ENCODE measurements around the gene BICRA.
A peak's percentile ranks its signal among the peaks of the same experiment; 100 is the strongest.

Gene BICRA

DNA sequence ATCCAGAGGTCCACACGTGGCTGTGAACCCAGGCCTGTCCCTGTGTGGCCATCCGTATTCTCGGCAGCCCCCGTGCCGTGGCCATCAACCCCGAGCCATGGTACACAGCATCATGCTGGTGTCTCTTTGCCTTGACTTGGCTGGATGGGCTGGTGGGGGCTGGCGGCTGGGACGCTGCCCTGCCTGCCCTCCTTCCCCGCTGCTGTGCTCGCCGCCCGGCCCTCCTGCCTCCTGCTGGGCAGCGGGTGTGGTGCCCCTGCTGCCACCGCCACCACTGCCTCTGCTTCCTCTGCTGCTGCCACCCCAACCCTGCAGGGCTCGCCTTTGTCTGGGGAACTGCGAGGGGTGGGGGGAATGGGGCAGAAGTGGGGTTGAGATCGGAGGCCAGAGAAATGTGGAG, 84.6 kb downstream of the BICRA start:
- no peak overlapping the region for H3K4me3 ChIP-seq (ENCODE audit: low read length)
- no peak for DNase-seq (ENCODE audit: low read depth)
- TF ChIP-seq, protein P1, sequence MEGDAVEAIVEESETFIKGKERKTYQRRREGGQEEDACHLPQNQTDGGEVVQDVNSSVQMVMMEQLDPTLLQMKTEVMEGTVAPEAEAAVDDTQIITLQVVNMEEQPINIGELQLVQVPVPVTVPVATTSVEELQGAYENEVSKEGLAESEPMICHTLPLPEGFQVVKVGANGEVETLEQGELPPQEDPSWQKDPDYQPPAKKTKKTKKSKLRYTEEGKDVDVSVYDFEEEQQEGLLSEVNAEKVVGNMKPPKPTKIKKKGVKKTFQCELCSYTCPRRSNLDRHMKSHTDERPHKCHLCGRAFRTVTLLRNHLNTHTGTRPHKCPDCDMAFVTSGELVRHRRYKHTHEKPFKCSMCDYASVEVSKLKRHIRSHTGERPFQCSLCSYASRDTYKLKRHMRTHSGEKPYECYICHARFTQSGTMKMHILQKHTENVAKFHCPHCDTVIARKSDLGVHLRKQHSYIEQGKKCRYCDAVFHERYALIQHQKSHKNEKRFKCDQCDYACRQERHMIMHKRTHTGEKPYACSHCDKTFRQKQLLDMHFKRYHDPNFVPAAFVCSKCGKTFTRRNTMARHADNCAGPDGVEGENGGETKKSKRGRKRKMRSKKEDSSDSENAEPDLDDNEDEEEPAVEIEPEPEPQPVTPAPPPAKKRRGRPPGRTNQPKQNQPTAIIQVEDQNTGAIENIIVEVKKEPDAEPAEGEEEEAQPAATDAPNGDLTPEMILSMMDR (IDR thresholded peaks at IDR 0.05; ENCODE audit: insufficient read depth, low read depth, low read length, missing control alignments): no peak

DNA sequence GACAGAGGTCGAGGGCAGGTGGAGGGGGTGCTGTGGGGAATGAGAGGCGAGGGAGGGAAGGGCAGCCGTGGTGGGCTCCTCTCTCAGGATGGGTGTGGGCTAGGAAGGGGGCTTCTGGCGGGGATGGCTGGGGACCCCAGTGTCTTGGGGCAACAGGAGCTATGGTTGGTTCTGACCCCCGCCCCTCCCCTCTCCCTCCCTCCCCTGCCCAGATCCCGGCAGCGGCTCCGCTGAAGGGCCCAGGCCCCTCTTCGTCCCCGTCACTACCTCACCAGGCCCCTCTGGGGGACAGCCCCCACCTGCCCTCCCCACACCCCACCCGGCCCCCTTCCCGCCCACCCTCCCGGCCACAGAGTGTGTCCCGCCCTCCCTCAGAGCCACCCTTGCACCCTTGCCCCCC, 85.0 kb downstream of the BICRA start:
- TF ChIP-seq, protein P1 (IDR thresholded peaks at IDR 0.05; ENCODE audit: insufficient read depth, low read depth, low read length, missing control alignments): no peak
- no peak overlapping the region for H3K4me3 ChIP-seq (ENCODE audit: low read length)
- DNase-seq (ENCODE audit: low read depth): no peak

DNA sequence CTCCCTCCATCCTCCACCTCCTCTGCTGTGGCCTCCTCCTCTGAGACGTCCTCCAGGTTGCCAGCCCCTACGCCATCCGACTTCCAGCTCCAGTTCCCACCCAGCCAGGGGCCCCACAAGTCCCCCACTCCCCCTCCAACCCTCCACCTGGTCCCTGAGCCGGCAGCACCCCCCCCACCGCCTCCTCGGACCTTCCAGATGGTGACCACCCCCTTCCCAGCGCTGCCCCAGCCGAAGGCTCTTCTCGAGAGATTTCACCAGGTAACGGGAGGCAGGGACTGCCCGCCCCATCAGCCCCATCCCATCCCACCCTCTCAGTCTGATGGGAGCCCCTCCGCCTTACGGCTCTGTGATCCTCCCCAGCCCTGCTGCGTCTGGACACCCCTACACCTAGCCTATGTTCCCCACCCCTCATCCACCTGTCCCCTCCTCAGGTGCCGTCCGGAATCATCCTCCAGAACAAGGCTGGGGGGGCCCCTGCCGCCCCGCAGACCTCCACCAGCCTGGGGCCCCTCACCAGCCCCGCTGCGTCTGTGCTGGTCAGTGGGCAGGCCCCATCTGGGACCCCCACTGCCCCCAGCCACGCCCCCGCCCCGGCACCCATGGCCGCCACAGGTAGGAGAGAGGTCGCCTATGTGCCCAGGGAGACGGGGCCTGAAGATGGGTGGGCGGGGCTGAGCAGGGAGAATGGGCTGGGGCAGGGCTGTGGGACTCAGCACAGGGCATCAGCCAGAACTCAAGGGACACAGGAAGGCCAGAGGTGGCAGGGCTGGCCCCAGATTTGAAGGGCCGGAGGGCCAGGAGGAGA, 85.7 kb downstream of the BICRA start:
- DNase-seq (ENCODE audit: low read depth): no peak
- H3K4me3 ChIP-seq (ENCODE audit: low read length): no peak overlapping the region
- TF ChIP-seq, protein P1 (IDR thresholded peaks at IDR 0.05; ENCODE audit: insufficient read depth, low read depth, low read length, missing control alignments): no peak

DNA sequence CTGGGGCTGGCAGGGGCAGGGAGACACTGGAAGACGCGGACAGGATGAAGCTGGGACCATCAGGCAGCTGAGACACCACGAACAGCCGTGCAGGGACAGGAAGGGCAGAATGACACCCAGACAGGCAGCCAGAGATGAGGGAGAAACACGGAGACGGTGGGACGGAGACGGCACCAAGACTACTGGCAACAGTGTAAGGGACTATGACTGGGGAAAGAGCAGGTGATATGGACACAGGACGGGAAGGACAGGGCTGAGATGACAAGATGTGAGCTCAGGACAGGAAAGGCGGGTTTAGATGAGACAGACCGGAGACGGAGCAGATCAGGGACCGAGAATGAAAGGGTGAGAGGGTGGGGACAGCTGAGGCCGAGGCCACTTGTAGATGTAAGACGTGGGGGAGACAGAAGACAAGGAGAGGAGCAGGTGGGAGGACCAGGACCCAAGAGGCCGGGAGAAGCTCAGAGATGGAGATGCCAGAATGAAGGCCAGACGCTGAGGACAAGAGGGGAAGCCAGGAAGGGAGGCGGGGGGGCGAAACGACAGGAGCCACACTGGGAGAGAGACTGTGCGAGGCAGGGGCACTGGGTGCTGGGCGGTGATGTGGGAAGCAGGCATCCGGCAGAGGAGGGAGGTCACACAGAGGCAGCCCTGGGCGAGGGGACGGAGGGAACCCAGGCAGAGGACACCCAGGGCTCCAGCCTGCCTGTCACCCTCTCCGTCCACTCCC, 86.8 kb downstream of the BICRA start:
- TF ChIP-seq, protein P1 (IDR thresholded peaks at IDR 0.05; ENCODE audit: insufficient read depth, low read depth, low read length, missing control alignments): no peak
- DNase-seq (ENCODE audit: low read depth): no peak
- no peak overlapping the region for H3K4me3 ChIP-seq (ENCODE audit: low read length)

DNA sequence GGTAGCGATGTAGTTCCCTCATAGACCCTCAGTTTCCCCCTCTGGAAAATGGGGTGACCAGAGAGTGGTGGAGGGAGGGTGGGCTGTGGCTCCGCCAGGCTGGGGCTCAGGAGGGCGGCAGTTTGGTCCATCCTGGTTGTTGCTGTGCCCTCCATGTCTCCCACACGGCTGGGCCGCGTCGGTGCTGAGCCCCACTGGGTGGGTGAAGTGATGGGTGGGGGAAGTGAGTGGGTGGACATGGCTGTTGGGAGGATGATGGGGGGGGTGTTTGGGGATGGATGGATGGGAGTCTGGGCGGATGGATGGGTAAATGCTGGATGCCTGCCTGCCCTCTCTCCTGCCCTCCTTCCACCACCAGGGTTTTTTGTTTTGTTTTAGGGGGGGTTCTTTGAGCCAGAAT, 87.7 kb downstream of the BICRA start:
- TF ChIP-seq, protein P1 (IDR thresholded peaks at IDR 0.05; ENCODE audit: insufficient read depth, low read depth, low read length, missing control alignments): no peak
- no peak overlapping the region for H3K4me3 ChIP-seq (ENCODE audit: low read length)
- DNase-seq (ENCODE audit: low read depth): no peak

DNA sequence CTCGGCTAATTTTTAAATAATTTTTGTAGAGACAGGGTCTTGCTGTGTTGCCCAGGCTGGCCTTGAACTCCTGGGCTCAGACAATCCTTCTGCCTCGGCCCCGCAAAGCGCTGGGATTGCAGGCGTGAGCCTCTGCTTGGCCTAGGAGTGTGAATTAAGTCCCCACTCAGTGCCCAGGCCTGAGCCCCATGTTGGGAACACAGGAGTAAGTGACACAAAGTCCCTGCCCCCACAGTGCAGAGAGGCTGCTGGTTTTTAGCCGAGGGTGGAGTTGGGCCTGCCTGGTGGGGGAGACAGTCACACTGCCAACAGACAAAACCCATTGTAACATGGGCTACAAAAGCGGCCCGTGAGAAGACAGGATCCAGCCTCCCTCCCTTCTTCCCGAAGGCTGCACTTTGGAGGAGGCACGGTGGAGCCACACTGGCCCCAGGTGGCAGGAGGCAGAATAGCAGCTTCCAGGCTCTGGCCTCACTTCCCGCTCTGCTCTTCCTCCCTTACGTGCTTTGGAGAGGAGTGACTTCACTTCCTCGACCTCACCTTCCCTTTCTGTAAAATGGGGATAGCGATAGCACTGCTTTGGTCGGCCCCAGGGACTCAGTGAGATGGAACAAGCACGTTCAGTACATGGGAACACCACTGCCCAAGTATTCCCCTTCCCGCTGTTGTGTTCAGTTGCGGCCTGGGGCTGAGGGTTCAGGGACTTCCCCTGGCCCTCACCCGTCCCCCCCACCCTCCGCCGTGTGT, 89.1 kb downstream of the BICRA start:
- TF ChIP-seq, protein P1 (IDR thresholded peaks at IDR 0.05; ENCODE audit: insufficient read depth, low read depth, low read length, missing control alignments): peak; percentile 100
- DNase-seq (ENCODE audit: low read depth): peak; percentile 81
- no peak overlapping the region for H3K4me3 ChIP-seq (ENCODE audit: low read length)
